Natural killer cell (primary cell): ENCODE measurements around the gene RSRC2. TPM values are rescaled to one million over a fixed set of nuclear protein-coding genes. Genes with fewer than 3 reads are reported as not detected.
"Not testable (repeated sequence)": the region's sequence is repeated elsewhere in the genome, so short reads cannot be mapped to it uniquely, and the experiment has no call there.

ENCODE experiments used
- ATAC-seq, 3 donors: fragments of 150-1000 bp in 2 of 3; fragments of 200-7000 bp in 1 of 3; cut with Tn5 transposase; 1 replicate in 1 of 3; 2 replicates in 2 of 3; pipeline ENCODE4 v1.10.0; 2021; ENCODE audit warnings: mild to moderate bottlenecking in 2 of 3, moderate library complexity in 2 of 3
- DNase-seq, 2 donors: peaks; one replicate each; pipeline versions ENCODE4 v3.0.0 to v3.0.0-alpha.2; 2013 to 2021; ENCODE audit warnings: mixed read lengths in 1 of 2
- H3K27ac ChIP-seq: one replicate; pipeline ENCODE4 v1.5.1; 2013; ENCODE audit warnings: mild to moderate bottlenecking, low read length
- H3K27me3 ChIP-seq: one replicate; pipeline ENCODE4 v1.6.1; 2013; ENCODE audit warnings: low read length; ENCODE audit not compliant: control insufficient read depth, insufficient read depth
- H3K36me3 ChIP-seq: one replicate; pipeline ENCODE4 v1.6.1; 2013; ENCODE audit warnings: low read length; ENCODE audit not compliant: control insufficient read depth, insufficient read depth
- H3K4me1 ChIP-seq: one replicate; pipeline ENCODE4 v1.6.1; 2013; ENCODE audit warnings: low read length; ENCODE audit not compliant: control insufficient read depth, insufficient read depth
- H3K4me3 ChIP-seq: one replicate; pipeline ENCODE4 v1.5.1; 2013; ENCODE audit warnings: low read length
- H3K9me3 ChIP-seq: one replicate; pipeline ENCODE4 v1.6.1; 2013; ENCODE audit warnings: low read length; ENCODE audit not compliant: control insufficient read depth, insufficient read depth
- H3K27ac Mint-ChIP-seq, 2 donors: one replicate each; pipeline ENCODE4 v1.8.0; 2022; ENCODE audit warnings: mild to moderate bottlenecking in 2 of 2, mixed read lengths in 2 of 2, moderate library complexity in 1 of 2
- H3K27me3 Mint-ChIP-seq, 2 donors: one replicate each; pipeline ENCODE4 v1.8.0; 2022; ENCODE audit warnings: low read depth in 2 of 2, mixed read lengths in 2 of 2
- H3K36me3 Mint-ChIP-seq: one replicate; pipeline ENCODE4 v1.8.0; 2022; ENCODE audit warnings: mixed read lengths
- H3K4me1 Mint-ChIP-seq, 2 donors: one replicate each; pipeline ENCODE4 v1.8.0; 2022; ENCODE audit warnings: mixed read lengths in 2 of 2
- H3K4me3 Mint-ChIP-seq: one replicate; pipeline ENCODE4 v1.8.0; 2022; ENCODE audit warnings: mild to moderate bottlenecking, moderate library complexity, mixed read lengths
- H3K9me3 Mint-ChIP-seq, 2 donors: one replicate each; pipeline ENCODE4 v1.8.0; 2022; ENCODE audit warnings: mixed read lengths in 2 of 2
- CTCF ChIP-seq: fragments of 200-600 bp; IDR thresholded peaks from one replicate; pipeline ENCODE4 v1.8.0; 2022; ENCODE audit warnings: antibody characterized with exemption
- WGBS: methylation state at CpG from one replicate; pipeline ENCODE4 v1.1.7; 2013; ENCODE audit warnings: missing lambda C conversion rate; ENCODE audit not compliant: insufficient coverage; 5-methylcytosine and 5-hydroxymethylcytosine counted together
- intact Hi-C: fragments of 100-400 bp; cut with micrococcal nuclease; formaldehyde crosslinking; loops from one replicate; pipeline ENCODE4 v1.14.2; 2022
- total RNA-seq, 4 donors: library from RNA; stranded (reverse); fragments of 120-200 nt in 1 of 4; gene quantifications; one replicate each; pipeline versions ENCODE4 v1.2.3 to v1.2.4, GENCODE V29; 2013 to 2022

RSRC2 gene
- total RNA-seq, 3 donors from 2014 or later (not counting 1 experiment from before 2014, with no cell fraction given), result 252 to 310 (median 266) TPM

- DNase-seq, result peak; percentile 92 to 98
- Mint-ChIP-seq H3K4me3 (peak within 1 kb of the TSS; percentile 98), H3K27ac (peak within 1 kb of the TSS; percentile 95 to 97), H3K9me3 (no peaks in the 10 kb centered on the region), H3K27me3 (no peaks in the 10 kb centered on the region), H3K4me1 (peaks cover 19 to 30% of the 10 kb centered on the region in 2 donors), H3K36me3 (peaks cover under 1% of the 10 kb centered on the region)
- no peak for TF ChIP-seq CTCF
- ATAC-seq, result peak; percentile 93 to 99 (median 94)
- intact Hi-C loops, result loop anchor here (1.0 to 5.0 kb wide), 3 partner anchors 26 to 699 kb away; partner anchors contain the start of genes DIABLO, KNTC1 and SETD1B
- H3K27me3 ChIP-seq, result no peaks in the 10 kb centered on the region
- H3K27ac ChIP-seq, result peak within 1 kb of the TSS; percentile 96
- H3K36me3 ChIP-seq, result peaks cover 28% of the 10 kb centered on the region
- H3K4me1 ChIP-seq, result peaks cover 26% of the 10 kb centered on the region
- H3K4me3 ChIP-seq, result peak within 1 kb of the TSS; percentile 83
- whole genome bisulfite sequencing, result under 1% methylated on average over 52 of the region's 52 CpGs
- H3K9me3 ChIP-seq, result no peaks in the 10 kb centered on the region
Measured at GRCh38 chr12:122500685-122501488, 25.8 kb downstream of the RSRC2 start, which contains the start of gene ZCCHC8. ZCCHC8 (minus strand) TSS chr12:122500932; CDS start chr12:122500840, 92 bp downstream.

- DNase-seq, result peak; percentile 46 to 76
Measured at GRCh38 chr12:122499991-122500684, 26.6 kb downstream of the RSRC2 start.

GRCh38 chr12:122495258-122495657, 31.5 kb downstream of the RSRC2 start:
- Mint-ChIP-seq H3K4me1 (peaks cover 6 to 26% of the 10 kb centered on the region in 2 donors), H3K9me3 (no peaks in the 10 kb centered on the region), H3K4me3 (no peak overlapping the region), H3K36me3 (peaks cover 10% of the 10 kb centered on the region), H3K27me3 (no peaks in the 10 kb centered on the region), H3K27ac (no peak overlapping the region)
- ATAC-seq, result no peak
- no peak overlapping the region for H3K27ac ChIP-seq
- no peak for DNase-seq
- H3K4me3 ChIP-seq, result no peak overlapping the region
- no peaks in the 10 kb centered on the region for H3K9me3 ChIP-seq
- peaks cover 33% of the 10 kb centered on the region for H3K36me3 ChIP-seq
- WGBS, result 89% methylated on average over 7 of the region's 7 CpGs
- H3K4me1 ChIP-seq, result peaks cover 18% of the 10 kb centered on the region
- intact Hi-C loops, result no loop called here
- TF ChIP-seq CTCF, result no peak
- no peaks in the 10 kb centered on the region for H3K27me3 ChIP-seq

More at GRCh38 chr12:122499991-122500684, 26.6 kb downstream of the RSRC2 start:
- Histone ChIP-seq H3K36me3 (peaks cover 24% of the 10 kb centered on the region), H3K27ac (peak overlapping the region; percentile 96), H3K9me3 (no peaks in the 10 kb centered on the region), H3K4me1 (peaks cover 26% of the 10 kb centered on the region), H3K27me3 (no peaks in the 10 kb centered on the region), H3K4me3 (peak overlapping the region; percentile 83)
- H3K4me3 Mint-ChIP-seq, result peak overlapping the region; percentile 98
- WGBS, result under 1% methylated on average over 47 of the region's 47 CpGs
- H3K27ac Mint-ChIP-seq, result peak overlapping the region; percentile 95 to 97
- peaks cover 19 to 34% of the 10 kb centered on the region in 2 donors for H3K4me1 Mint-ChIP-seq
- intact Hi-C loops, result loop anchor here (2.0 to 5.0 kb wide), 2 partner anchors 273 to 698 kb away; partner anchors contain the start of genes DIABLO and SETD1B
- H3K9me3 Mint-ChIP-seq, result no peaks in the 10 kb centered on the region
- H3K36me3 Mint-ChIP-seq, result no peaks in the 10 kb centered on the region
- ATAC-seq, result peak; percentile 21 to 41 (median 27)
- no peaks in the 10 kb centered on the region for H3K27me3 Mint-ChIP-seq
- no peak for TF ChIP-seq CTCF

GRCh38 chr12:122493222-122493621, 33.5 kb downstream of the RSRC2 start:
- H3K27me3 ChIP-seq, H3K9me3 ChIP-seq, ATAC-seq, intact Hi-C loops, H3K27me3 Mint-ChIP-seq, H3K9me3 Mint-ChIP-seq, H3K27ac Mint-ChIP-seq, H3K4me3 Mint-ChIP-seq, DNase-seq, H3K27ac ChIP-seq, H3K4me1 ChIP-seq, H3K4me3 ChIP-seq: not testable (repeated sequence)
- 84% methylated on average over 3 of the region's 6 CpGs for WGBS
- H3K36me3 Mint-ChIP-seq, result peaks cover 23% of the 10 kb centered on the region
- H3K4me1 Mint-ChIP-seq, result peaks cover 7 to 19% of the 10 kb centered on the region in 2 donors
- H3K36me3 ChIP-seq, result peaks cover 50% of the 10 kb centered on the region
